ENCODE measurements around the gene GALNT11.
"Not testable (repeated sequence)": the region's sequence is repeated elsewhere in the genome, so short reads cannot be mapped to it uniquely, and the experiment has no call there.

GALNT11 gene

GRCh38 chr7:152054367-152055230, 29.1 kb downstream of the GALNT11 start:
- Histone ChIP-seq H3F3A (ENCODE audit: control insufficient read depth, insufficient read depth) (no peaks in the 10 kb centered on the region), H3K27me3 (ENCODE audit: control insufficient read depth, low read length) (peaks cover 13% of the 10 kb centered on the region), H3K4me2 (ENCODE audit: low read length) (no peak overlapping the region), H3K4me1 (ENCODE audit: control insufficient read depth, low read length) (no peaks in the 10 kb centered on the region), H3K36me3 (ENCODE audit: control insufficient read depth, low read length) (no peaks in the 10 kb centered on the region), H3K27ac (ENCODE audit: low read depth, low read length) (no peak overlapping the region), H4K20me1 (ENCODE audit: control insufficient read depth, insufficient read depth, low read depth, low read length) (no peaks in the 10 kb centered on the region), H3K79me2 (ENCODE audit: control insufficient read depth, low read length) (no peaks in the 10 kb centered on the region), H3K9me3 (ENCODE audit: control insufficient read depth, insufficient read depth, low read length) (no peaks in the 10 kb centered on the region), H3K4me3 (ENCODE audit: low read length) (no peak overlapping the region), H3K9me2 (replicated peaks; ENCODE audit: control insufficient read depth, low read length) (no peaks in the 10 kb centered on the region)
- TF ChIP-seq CTCF (IDR thresholded peaks at IDR 0.05; ENCODE audit: low read depth, low read length, poor library complexity, severe bottlenecking) (no peak), EZH2phosphoT487 (IDR thresholded peaks at IDR 0.05; ENCODE audit: borderline replicate concordance, low read length) (no peak)

DNA sequence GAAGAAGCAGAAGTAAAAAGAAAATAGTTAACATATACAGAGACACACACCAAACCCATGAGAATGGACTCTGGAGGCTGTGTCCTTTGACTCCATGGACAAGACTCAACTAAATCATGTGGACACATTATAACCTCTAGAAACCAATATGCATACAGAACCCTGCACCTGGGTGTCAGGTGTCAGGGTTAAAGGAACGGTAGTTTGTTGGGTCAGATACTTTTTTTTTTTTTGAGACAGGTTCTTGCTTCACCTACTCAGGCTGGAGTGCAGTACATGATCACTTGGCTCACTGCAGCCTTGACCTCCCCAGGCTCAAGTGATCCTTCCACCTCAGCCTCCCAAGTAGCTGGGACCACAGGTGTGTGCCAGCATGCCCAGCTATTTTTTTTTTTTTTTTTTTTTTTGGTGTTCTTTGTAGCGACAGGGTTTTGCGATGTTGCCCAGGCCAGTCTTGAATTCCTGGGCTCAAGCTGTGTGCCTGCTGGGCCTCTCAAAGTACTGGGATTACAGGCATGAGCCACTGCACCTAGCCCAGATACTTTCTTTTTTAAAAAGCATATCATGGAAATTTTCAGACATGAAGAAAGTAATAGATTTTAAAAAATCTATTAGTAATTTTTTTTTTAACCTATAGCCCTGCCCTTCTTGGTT, 31.3 kb downstream of the GALNT11 start:
- H3K36me3 ChIP-seq (ENCODE audit: control insufficient read depth, low read length), result no peaks in the 10 kb centered on the region
- no peaks in the 10 kb centered on the region for H3K79me2 ChIP-seq (ENCODE audit: control insufficient read depth, low read length)
- no peak overlapping the region for H3K4me2 ChIP-seq (ENCODE audit: low read length)
- no peak overlapping the region for H3K27ac ChIP-seq (ENCODE audit: low read depth, low read length)
- no peaks in the 10 kb centered on the region for H3K27me3 ChIP-seq (ENCODE audit: control insufficient read depth, low read length)
- TF ChIP-seq EZH2phosphoT487 (IDR thresholded peaks at IDR 0.05; ENCODE audit: borderline replicate concordance, low read length) (no peak), CTCF (IDR thresholded peaks at IDR 0.05; ENCODE audit: low read depth, low read length, poor library complexity, severe bottlenecking) (no peak)
- H3K4me1 ChIP-seq (ENCODE audit: control insufficient read depth, low read length), result no peaks in the 10 kb centered on the region
- H3K9me3 ChIP-seq (ENCODE audit: control insufficient read depth, insufficient read depth, low read length), result no peaks in the 10 kb centered on the region
- no peaks in the 10 kb centered on the region for H3K9me2 ChIP-seq (replicated peaks; ENCODE audit: control insufficient read depth, low read length)
- H3K4me3 ChIP-seq (ENCODE audit: low read length), result no peak overlapping the region
- no peaks in the 10 kb centered on the region for H4K20me1 ChIP-seq (ENCODE audit: control insufficient read depth, insufficient read depth, low read depth, low read length)
- H3F3A ChIP-seq (ENCODE audit: control insufficient read depth, insufficient read depth), result no peaks in the 10 kb centered on the region

- Histone ChIP-seq H3K9me2 (replicated peaks; ENCODE audit: control insufficient read depth, low read length) (no peaks in the 10 kb centered on the region), H3K27me3 (ENCODE audit: control insufficient read depth, low read length) (no peaks in the 10 kb centered on the region), H3K36me3 (ENCODE audit: control insufficient read depth, low read length) (no peaks in the 10 kb centered on the region), H3K4me3 (ENCODE audit: low read length) (no peak overlapping the region), H3K27ac (ENCODE audit: low read depth, low read length) (no peak overlapping the region), H4K20me1 (ENCODE audit: control insufficient read depth, insufficient read depth, low read depth, low read length) (no peaks in the 10 kb centered on the region), H3K4me2 (ENCODE audit: low read length) (no peak overlapping the region), H3F3A (ENCODE audit: control insufficient read depth, insufficient read depth) (no peaks in the 10 kb centered on the region), H3K4me1 (ENCODE audit: control insufficient read depth, low read length) (no peaks in the 10 kb centered on the region), H3K9me3 (ENCODE audit: control insufficient read depth, insufficient read depth, low read length) (no peaks in the 10 kb centered on the region), H3K79me2 (ENCODE audit: control insufficient read depth, low read length) (no peaks in the 10 kb centered on the region)
- TF ChIP-seq CTCF (IDR thresholded peaks at IDR 0.05; ENCODE audit: low read depth, low read length, poor library complexity, severe bottlenecking), result no peak
- no peak for TF ChIP-seq EZH2phosphoT487 (IDR thresholded peaks at IDR 0.05; ENCODE audit: borderline replicate concordance, low read length)
Measured at GRCh38 chr7:152059311-152059710, 33.8 kb downstream of the GALNT11 start.

GRCh38 chr7:152061086-152061485, 35.6 kb downstream of the GALNT11 start:
- H3F3A ChIP-seq (ENCODE audit: control insufficient read depth, insufficient read depth); H3K27me3 ChIP-seq (ENCODE audit: control insufficient read depth, low read length); H3K4me2 ChIP-seq (ENCODE audit: low read length); H3K9me3 ChIP-seq (ENCODE audit: control insufficient read depth, insufficient read depth, low read length); H3K4me3 ChIP-seq (ENCODE audit: low read length); H3K36me3 ChIP-seq (ENCODE audit: control insufficient read depth, low read length); H3K79me2 ChIP-seq (ENCODE audit: control insufficient read depth, low read length); H3K9me2 ChIP-seq (replicated peaks; ENCODE audit: control insufficient read depth, low read length); H3K27ac ChIP-seq (ENCODE audit: low read depth, low read length); H3K4me1 ChIP-seq (ENCODE audit: control insufficient read depth, low read length); H4K20me1 ChIP-seq (ENCODE audit: control insufficient read depth, insufficient read depth, low read depth, low read length): not testable (repeated sequence)

- not testable (repeated sequence) for H3F3A ChIP-seq (ENCODE audit: control insufficient read depth, insufficient read depth); H3K9me2 ChIP-seq (replicated peaks; ENCODE audit: control insufficient read depth, low read length)
Measured at GRCh38 chr7:152063192-152063591, 37.7 kb downstream of the GALNT11 start.

More at GRCh38 chr7:152063192-152063591, 37.7 kb downstream of the GALNT11 start:
- not testable (repeated sequence) for H3K9me3 ChIP-seq (ENCODE audit: control insufficient read depth, insufficient read depth, low read length); H3K27ac ChIP-seq (ENCODE audit: low read depth, low read length); H3K4me3 ChIP-seq (ENCODE audit: low read length); H4K20me1 ChIP-seq (ENCODE audit: control insufficient read depth, insufficient read depth, low read depth, low read length); H3K27me3 ChIP-seq (ENCODE audit: control insufficient read depth, low read length); H3K4me2 ChIP-seq (ENCODE audit: low read length); H3K79me2 ChIP-seq (ENCODE audit: control insufficient read depth, low read length); H3K4me1 ChIP-seq (ENCODE audit: control insufficient read depth, low read length); H3K36me3 ChIP-seq (ENCODE audit: control insufficient read depth, low read length)

All from DOHH2 (cell line).